Neural progenitor cell (in vitro differentiated cells): ENCODE data around the gene CCDC183.

ENCODE experiments used
- CTCF ChIP-seq: fragments of 200-600 bp; sonication (generic); IDR thresholded peaks from 2 replicates; pipeline ENCODE4 v1.5.1; 2017; ENCODE audit warnings: antibody characterized with exemption, mild to moderate bottlenecking
- EZH2 ChIP-seq: fragments of 200-600 bp; sonication (generic); IDR thresholded peaks from 2 replicates; pipeline ENCODE4 v1.6.1; 2017; ENCODE audit warnings: antibody characterized with exemption, mild to moderate bottlenecking, moderate library complexity
- EZH2phosphoT487 ChIP-seq: fragments of 200-600 bp; sonication (generic); IDR thresholded peaks from 2 replicates; pipeline ENCODE4 v1.6.1; 2017; ENCODE audit warnings: antibody characterized with exemption

GRCh38 chr9:136855461-136856078, 59.4 kb downstream of the CCDC183 start:
- TF ChIP-seq CTCF (no peak), EZH2 (no peak), EZH2phosphoT487 (no peak)
